GM21390 (cell line): ENCODE measurements around the gene COL7A1.

Experiments
- ATAC-seq: cut with Tn5 transposase; IDR thresholded peaks from one replicate; pipeline ENCODE4 v1.9.1; 2021; ENCODE audit not compliant: unreplicated experiment

The COL7A1 gene

DNA sequence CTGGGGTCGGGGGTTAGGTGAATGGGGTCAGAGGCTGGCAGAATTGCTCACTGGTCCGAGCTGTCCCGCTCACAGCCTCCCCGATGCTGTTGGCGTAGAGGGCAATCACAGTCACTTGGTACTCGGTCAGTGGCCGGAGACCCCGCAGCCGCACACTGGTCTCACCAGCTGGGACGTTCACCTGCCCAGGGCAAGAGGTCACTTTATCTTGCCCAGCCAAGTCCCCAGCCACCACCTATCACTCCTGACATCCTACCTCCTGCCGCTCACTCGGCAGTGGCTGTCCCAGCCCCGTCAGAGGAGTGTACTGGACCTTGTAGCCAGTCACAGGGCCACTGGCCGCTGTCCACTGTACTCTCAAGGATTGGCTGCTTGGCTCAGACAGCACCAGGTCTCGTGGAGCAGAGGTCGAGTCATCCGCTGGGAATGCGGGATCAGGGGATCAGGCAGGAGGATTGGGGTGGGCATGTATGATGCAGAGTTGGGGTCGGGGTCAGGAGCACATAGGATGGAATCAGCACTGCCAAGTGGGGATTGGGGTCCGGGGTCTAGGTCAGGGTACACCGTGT is 2.5 kb downstream of the COL7A1 start:
- no peak for ATAC-seq

DNA sequence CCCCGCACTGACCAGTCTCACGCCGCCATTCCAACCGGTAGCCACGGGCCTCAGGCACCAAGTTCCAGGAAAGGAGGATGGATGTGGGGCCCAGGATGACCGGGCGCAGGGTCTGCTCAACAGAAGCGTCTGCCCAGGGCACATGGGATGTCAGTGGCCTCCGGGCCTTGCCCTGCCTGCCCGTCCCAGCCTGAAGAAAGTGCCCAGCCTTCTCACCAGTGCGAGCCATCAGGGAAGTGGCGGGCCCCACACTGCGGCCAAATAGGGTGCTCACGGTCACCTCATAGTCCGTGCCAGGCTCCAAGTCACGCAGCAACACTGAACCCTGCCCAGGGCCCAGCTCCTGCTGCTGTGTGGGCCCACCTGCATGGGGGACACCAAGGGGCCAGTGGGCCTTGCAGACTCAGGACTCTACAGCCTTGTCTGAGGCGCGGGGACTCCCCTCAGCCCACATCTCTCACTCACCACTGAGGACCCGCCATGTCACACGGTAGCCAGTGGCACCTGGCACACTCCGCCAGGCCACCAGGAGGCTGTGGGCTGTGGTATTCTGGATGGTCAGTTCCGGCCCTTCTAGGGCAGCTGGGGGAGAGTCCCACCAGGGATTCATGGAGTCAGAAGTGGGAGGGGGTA is 3.1 kb downstream of the COL7A1 start:
- no peak for ATAC-seq

DNA sequence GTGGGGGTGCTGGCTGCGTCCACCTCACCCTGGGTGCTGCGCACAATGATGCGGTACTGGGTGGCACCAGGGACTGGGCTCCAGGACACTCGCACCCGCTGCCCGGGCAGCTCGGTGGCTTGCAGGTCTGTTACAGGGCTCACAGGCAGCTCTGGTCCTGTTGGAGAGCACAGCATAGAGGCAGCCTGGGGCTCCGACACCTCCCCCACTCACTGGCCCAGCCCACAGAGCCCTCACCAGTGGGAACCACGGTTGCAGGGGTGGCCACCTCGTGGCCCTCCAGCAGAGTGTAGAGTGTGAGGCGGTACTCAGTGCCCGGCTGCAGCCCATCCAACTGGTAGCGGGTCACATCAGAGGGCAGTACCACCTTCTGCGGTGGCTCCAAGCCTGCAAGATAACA is 3.7 kb downstream of the COL7A1 start:
- ATAC-seq: no peak

DNA sequence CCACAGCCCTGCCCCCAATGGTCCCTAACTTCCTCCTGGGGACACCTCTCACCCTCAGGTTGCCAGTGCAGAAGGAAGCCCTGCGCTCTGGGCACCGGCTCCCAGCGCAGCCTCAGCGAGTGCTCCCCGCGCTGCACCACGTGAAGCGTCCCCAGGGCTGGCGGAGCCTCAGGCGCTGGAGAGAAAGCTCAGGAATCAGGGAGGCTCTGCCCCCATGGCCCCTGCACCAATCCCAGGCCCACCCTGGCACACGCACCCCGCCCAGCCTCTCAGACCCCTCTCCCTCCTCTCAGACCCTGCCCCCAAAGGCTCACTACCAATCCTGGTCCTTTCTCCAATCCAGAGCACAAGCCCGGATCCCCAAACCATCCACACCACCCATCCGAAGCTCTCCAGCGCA is 6.9 kb downstream of the COL7A1 start:
- ATAC-seq: no peak

DNA sequence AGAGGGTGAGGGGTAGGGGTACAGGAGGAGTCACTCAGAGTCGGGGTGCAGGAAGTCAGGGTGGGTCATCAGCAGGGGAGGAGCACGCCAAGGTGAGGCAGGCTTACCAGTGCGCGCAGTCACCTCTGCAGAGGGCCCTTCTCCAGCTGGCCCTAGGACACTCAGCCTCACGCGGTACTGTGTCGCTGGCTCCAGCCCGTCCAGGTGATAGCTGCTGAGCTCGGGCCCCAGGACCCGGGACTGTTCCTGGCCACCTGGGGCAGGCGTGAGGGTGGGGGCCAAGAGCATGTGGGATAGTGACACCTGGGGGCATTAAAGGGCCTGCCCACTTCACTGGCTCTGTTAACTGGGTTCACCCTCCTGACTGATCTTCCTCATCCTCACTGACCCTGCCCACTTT is 7.4 kb downstream of the COL7A1 start:
- ATAC-seq: no peak

DNA sequence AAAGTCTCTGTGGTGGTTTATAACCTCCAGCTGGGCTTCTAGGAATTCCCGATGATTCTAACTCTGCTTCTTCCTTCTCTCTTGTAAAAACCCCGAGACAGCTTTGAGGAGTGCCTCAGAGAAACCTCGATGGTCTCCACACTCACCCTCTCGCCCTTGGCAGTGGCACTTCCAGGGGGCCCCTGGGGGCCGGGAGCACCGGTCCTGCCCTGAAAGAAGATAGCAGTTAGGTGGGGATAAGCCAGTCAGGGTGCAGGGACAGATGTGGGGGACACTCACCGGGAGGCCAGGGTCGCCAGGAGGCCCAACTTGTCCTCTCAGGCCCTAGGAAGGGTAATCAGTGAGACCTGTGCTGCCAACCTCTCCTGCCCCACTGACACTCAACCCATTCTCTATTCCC is 9.7 kb downstream of the COL7A1 start:
- ATAC-seq: no peak

DNA sequence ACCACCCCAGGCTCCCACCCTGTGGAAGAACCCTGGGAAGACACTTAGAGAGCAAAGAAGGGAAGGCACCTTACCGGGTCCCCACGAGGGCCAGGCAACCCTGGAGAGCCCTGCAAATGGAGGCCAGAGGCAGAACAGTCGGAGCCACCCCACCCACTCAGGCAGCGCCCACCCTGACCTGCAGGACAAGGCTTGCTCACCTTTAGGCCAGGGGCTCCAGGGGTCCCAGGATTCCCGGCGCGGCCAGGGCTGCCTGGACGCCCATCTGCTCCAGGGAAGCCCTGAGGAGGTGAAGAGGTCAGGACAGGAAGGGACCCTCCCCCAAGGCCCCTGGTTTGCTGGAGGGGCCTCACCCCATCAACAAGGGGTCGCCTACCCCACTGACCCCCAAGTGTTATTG is 10.3 kb downstream of the COL7A1 start:
- ATAC-seq: no peak

DNA sequence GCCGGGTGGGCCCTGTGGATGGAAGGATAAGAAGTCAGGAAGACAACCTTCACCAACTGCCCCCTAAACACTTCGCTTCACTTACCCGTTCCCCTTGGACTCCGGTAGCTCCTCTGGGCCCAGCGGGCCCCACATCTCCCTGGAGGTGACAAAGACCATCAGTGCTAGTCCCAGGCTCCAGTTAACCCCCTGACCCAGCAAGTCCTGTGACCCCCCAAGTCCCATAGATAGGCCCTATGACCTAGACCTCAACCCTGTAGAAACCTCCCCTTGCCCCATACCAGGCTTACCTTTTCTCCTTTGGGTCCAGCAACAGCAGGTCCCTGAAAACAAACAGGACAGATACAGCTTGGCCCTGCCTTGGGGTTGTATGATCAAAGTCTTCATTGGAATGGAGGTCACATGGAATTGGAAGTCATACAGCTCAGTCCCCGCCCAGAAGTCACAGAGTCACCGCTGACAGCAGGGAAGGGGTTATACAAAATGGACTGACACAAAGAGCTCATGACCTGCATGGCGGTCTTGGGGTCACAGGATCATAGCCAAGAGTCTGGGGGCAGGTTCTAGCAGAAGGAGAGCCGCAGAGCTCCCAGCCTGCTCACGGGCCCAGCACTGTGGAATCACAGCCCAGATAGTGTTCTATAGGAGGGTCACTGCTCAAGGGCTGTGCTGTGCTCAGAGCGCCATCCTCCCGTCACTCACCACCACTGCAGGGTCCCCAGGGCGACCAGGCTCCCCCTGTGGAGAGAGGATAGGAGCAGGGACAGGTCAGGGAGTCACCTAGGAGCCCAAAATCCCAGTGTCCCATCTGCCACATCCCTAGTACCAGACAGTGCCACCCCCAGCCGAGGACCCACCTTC is 13.3 kb downstream of the COL7A1 start:
- no peak for ATAC-seq

DNA sequence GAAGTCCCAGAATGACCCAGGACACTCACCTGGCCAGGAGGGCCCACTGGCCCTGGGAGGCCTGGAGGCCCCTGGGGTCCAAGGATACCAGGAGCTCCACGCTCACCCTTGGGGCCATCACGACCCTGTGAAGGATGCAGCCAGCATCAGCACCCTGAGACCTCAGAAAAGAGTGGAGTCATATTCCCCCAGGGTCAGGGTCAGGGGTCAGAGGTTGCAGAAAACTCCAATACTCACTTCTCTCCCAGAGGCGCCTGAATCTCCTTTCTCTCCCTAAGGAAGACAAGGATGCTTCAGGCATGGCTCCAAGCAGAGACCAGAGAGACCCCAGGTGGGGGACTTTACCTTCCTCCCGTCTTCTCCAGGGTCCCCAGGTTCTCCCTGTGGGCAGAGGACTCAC is 18.5 kb downstream of the COL7A1 start:
- no peak for ATAC-seq

DNA sequence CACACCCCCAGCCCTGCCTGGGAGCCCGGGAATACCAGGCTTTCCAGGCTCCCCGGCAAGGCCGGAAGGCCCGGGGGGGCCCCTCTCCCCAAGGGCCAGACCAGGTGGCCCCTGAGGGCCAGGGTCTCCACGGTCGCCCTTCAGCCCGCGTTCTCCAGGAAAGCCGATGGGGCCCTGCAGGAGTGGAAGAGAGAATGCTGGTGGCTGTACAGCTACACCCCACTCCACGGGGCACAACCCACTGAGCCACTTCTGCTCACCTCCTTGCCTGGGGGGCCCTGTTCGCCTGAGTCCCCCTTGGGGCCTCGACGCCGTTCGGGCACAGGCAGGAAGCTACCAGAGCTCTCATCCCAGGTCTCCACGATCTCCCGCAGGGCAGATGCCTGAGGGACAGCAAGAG is 19.8 kb downstream of the COL7A1 start:
- no peak for ATAC-seq

DNA sequence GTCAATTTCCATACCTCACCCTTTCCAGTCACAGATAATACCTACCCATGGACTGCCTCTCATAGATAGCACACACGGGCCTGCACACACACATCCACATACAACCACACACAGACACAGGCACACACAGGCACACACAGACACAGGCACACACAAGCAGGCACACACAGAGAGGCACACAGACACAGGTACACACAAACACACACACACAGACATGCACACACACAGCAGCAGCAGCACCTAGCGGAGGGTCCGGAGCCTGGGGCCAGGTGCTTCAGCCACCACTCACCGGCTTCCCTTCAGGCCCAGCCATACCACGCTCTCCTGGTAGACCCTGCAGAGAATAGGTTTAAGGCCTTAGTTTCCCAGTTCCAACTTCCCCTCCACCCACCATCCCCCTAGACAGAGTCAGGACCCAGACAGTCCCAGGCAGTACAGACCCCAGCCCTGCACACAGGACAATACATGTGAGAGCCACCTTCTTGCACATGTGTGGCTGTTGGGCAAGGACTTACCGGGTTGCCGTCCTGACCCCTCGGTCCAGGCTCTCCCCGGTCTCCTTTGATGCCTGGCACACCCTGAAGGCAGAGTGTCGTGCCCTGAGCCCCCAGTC is 21.1 kb downstream of the COL7A1 start:
- ATAC-seq: no peak

DNA sequence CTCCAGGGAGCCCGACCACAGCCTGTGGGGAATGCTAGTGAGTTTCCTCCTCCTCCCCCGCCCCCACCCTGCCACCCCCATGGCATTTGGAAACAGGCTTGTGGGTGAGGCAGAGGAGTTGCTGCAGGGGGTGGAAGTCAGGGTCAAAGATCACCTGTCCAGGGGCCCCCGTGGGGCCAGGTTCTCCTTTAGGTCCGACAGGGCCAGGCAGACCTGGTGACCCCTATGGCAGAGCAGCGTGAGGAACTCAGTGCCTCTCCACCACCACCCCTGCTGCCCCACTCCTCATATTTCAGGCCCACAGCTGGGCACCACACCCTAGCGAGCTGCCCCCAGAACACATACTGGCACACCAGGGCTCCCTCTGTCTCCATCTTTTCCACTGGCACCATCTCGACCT is 22.6 kb downstream of the COL7A1 start:
- ATAC-seq: no peak

DNA sequence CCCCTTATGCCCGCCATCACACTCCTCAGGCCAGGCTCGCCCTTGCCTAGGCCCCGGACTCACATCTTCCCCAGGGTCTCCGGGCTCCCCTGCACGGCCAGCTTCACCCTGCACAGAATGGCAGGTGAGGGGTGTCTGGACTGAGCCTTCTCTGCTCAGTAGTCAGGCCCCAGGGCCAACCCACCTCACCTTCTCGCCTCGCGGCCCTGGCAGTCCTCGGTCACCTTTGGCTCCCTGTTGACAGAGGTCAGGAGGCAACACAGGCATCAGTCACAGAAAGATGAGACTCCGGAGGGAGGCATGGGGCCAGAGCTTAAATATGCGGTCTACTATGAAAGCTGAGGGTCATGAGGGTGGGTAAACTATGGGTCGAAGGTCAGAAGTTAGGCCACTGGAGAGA is 23.2 kb downstream of the COL7A1 start:
- no peak for ATAC-seq

DNA sequence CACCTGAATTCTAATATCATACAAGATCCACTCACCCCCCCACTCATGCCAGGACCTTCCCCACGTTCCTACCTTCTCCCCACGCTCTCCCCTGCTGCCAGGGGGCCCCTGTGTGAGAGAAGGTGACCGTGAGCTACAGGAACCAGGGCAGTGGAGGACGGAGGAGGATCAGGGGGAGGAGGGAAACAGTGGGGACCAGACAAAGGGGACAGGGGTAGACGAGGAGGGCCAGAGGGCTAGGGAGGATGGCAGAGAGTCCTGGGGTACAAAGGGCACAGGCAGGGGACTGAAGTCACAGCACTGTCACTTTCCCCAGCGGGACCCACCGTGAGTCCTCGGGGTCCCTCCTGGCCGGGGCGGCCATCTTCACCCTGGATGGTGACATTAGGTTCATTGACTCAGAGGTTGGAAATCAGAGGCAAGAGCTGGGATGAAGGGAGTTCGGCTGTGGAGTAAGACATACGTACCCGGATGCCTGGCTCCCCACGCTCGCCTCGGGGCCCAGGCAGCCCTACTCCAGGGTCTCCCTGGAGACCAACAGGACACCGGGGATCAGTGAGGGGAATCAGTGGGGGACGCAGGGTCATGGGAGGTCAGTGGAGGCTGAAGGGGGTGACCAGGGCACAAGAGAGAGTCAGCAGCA is 25.2 kb downstream of the COL7A1 start:
- no peak for ATAC-seq

DNA sequence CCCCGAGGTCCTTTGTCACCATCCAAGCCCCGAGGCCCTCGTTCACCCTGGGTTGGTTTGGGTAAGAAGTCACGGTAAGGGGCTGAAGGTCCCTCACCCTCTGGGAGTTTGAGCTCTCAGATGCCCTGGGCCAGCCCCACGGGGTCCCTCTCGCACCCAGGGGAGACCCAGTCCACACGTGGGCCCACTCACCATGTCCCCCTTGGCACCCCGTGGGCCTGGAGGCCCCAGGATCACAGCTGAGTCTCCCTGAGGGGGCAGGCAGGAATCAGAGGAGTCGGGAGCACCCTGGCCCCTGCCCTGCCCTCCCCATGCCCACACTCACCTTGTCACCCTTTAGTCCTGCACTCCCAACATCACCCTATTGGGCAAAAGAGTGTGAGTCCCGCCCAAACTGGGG is 25.7 kb downstream of the COL7A1 start:
- no peak for ATAC-seq

DNA sequence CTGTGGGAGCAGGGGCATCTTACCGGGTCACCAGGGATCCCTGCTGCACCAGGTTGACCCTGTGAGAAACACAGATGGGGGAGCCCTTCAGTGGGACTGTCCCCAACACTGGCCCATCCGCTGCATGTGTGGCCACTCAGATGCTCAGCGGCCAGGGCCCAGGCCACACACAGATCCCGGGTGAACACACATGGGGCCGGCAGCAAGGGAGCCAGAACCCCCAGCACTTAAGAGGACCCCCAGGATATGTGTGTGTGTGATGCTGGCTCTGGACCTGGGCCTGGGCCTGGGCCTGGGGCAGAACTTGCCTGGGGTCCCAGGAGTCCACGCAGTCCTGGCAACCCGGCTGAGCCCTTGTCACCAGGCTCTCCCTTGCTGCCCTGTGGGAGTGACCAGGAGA is 26.7 kb downstream of the COL7A1 start:
- no peak for ATAC-seq

DNA sequence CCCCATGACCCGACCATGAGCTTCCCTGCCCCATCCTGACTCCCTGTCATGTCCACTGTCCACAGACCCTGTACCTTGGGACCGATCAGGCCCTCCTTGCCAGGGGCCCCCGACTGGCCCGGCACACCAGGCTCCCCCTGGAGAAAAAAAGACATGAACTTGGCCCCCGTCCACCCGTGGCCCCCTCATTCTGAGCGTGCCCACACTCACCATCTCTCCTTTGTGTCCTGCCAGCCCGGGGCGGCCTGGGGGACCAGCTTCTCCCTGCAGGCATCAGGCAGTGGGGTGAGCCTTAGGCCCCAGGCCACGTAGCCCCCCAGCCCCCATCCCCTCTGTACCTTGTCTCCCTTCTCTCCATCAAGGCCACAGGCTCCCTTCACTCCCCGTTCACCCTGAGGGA is 27.6 kb downstream of the COL7A1 start:
- no peak for ATAC-seq

DNA sequence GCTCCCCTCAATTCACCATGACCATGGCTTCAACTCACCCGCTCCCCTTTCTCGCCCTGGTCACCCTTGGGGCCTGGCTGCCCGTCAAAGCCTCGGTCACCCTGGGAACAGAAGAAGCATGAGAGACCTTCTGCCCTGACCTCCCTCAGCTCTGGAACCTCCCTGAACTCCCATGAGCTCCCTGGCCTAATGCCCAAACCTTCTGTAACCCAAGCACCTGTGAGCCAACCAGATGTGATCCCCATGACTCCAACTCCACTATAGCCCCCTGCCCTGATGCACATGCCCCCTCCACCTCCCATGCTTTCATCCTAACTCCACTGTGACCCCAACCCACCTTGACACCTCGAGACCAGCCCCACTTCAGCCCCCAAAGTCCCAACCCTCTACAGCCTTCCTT is 28.0 kb downstream of the COL7A1 start:
- no peak for ATAC-seq

DNA sequence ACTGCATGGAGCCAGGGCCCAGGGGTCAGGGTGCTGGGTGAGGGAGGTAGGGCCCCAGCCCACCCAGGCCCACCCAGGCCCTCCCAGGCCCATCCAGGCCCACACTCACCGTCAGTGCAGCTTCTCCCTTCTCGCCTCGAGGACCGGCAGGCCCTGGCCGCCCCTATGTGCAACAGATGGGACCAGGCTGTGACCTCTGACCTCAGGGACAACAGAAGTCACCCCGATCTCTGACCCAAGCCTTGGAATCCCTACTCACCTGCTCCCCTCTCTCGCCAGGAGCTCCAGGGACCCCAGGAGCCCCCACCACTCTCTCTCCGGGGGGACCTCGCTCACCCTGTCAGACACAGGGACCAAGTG is 28.7 kb downstream of the COL7A1 start:
- ATAC-seq: no peak

DNA sequence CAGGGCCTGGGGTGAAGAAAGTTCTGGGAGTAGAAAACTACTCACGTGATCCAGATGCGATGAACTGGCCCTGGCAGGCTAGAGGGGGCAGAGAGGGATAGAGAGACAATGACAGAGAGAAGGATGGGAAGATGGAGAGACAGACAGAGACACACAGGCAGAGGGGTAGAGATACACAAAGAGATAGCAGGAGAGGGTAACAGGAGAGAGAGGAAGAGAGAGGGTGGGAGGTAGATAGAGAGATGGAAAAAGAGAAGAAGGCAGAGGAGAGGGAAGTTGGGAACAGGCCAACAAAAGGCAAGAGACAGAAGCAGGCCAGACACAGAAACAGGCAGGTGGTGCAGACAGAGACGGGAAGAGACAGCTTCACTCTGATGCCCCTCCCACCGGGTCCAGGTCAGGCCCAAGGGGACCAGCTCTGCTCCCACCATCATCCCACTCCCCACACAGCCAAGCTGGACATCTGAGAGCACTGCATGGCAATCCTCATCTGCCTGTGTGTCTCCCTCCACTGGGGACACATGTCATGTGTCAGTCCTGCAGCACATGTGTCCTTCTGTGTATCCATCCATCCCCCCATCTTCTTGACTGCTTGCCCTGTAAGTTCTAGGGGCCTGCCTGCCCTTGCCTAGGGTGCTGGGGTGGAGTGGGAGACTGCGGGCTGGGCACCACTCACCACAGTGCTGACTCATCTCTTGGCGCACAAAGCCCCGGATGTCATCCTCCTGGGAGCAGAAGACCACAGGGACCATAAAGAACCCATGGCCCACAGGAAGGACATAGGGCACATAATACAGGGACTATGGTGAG is 29.3 kb downstream of the COL7A1 start:
- no peak for ATAC-seq

DNA sequence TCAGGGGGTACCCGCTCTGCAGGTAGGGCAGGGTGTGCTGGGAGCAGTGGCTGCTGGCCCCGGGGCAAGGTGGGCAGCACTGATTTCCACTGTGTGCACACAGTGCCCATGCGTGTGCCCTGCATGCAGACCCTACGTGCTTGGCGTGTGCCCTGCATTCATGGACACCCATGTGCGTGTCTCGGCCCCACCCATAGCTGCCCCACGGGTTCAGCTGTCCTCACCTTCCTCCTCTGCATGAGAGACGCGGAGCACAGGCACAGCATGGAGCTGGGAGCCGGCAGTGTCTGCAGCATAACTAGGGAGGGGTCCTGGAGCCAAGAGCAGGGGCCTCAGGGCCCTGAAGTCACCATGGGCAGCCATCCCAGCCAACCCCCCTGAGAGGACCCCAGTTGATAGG is 29.9 kb downstream of the COL7A1 start:
- ATAC-seq: no peak
